Suprapubic skin (tissue), 4 donors: ENCODE measurements around the gene ERC2. TPM values are rescaled to one million over a fixed set of nuclear protein-coding genes. Genes with fewer than 3 reads are reported as not detected.

Experiments
- DNase-seq, 2 donors: peaks; one replicate each; pipeline ENCODE4 v3.0.0-alpha.2; 2019; ENCODE audit warnings: low spot score in 2 of 2
- H3K27ac ChIP-seq: fragments of 200-600 bp; sonication (generic); one replicate; pipeline ENCODE4 v1.5.1; 2019
- H3K27me3 ChIP-seq: fragments of 200-600 bp; sonication (generic); one replicate; pipeline ENCODE4 v1.5.1; 2019
- H3K36me3 ChIP-seq: fragments of 200-600 bp; sonication (generic); one replicate; pipeline ENCODE4 v1.5.1; 2019
- H3K4me1 ChIP-seq: fragments of 200-600 bp; sonication (generic); one replicate; pipeline ENCODE4 v1.5.1; 2019
- H3K4me3 ChIP-seq: fragments of 200-600 bp; sonication (generic); one replicate; pipeline ENCODE4 v1.5.1; 2019; ENCODE audit warnings: mild to moderate bottlenecking
- H3K9me3 ChIP-seq: fragments of 200-600 bp; sonication (generic); one replicate; pipeline ENCODE4 v1.5.1; 2019
- EP300 ChIP-seq: sonication (generic); formaldehyde crosslinking; IDR thresholded peaks from one replicate; pipeline ENCODE4 v1.6.1; 2017; ENCODE audit warnings: antibody characterized with exemption
- POLR2A ChIP-seq, 2 donors: fragments of 450-650 bp; IDR thresholded peaks; one replicate each; pipeline ENCODE4 v1.6.1; 2017; ENCODE audit warnings: antibody characterized with exemption in 2 of 2, mild to moderate bottlenecking in 2 of 2, moderate library complexity in 2 of 2
- POLR2AphosphoS5 ChIP-seq, 3 donors: sonication (generic); formaldehyde crosslinking; IDR thresholded peaks; one replicate each; pipeline ENCODE4 v1.6.1; 2017; ENCODE audit warnings: antibody characterized with exemption in 3 of 3
- WGBS: methylation state at CpG from one replicate; pipeline ENCODE4 v1.1.5; 2018; 5-methylcytosine and 5-hydroxymethylcytosine counted together
- total RNA-seq, 4 donors: library from RNA; depleted of rRNA; stranded (reverse); fragments of >200 nt; gene quantifications; one replicate each; pipeline ENCODE4 v1.1.0, GENCODE V29; 2016
- TF ChIP-seq, protein P1 (sequence below), 2 donors: fragments of 200-600 bp in 1 of 2; fragments of 450-650 bp in 1 of 2; sonication (generic) in 1 of 2; IDR thresholded peaks; one replicate each; pipeline ENCODE4 v1.5.1; 2016 to 2019; ENCODE audit warnings: antibody characterized with exemption in 2 of 2, mild to moderate bottlenecking in 1 of 2, moderate library complexity in 1 of 2

The ERC2 gene
- total RNA-seq, 4 donors from 2014 or later = 0.21 TPM; not detected in 3

DNA sequence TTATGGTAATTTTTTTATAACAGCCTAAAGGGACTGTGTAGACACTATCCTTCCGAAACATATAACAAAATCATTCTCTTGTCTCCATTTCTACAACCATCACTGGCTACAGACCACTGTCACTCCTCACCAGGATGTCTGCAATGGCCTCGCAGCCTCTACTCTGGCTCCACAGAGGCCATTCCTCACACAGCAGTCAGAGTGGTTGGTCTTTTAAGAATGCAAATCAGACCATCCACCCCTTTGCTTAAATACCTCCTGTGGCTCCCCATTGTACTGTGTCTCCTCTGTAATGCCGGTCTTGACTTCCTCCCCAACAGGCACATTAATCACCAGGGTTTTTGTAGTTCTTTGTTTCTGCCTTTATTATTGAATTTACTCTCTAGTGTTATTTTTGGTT, 344.8 kb downstream of the ERC2 start:
- Histone ChIP-seq H3K4me3 (no peak overlapping the region), H3K27me3 (no peaks in the 10 kb centered on the region), H3K4me1 (no peaks in the 10 kb centered on the region), H3K27ac (no peak overlapping the region), H3K36me3 (no peaks in the 10 kb centered on the region), H3K9me3 (no peaks in the 10 kb centered on the region)
- DNase-seq = no peak
- TF ChIP-seq EP300 (no peak), POLR2A (IDR thresholded peaks at IDR 0.05) (no peak), POLR2AphosphoS5 (IDR thresholded peaks at IDR 0.05) (no peak)
- TF ChIP-seq, protein P1, sequence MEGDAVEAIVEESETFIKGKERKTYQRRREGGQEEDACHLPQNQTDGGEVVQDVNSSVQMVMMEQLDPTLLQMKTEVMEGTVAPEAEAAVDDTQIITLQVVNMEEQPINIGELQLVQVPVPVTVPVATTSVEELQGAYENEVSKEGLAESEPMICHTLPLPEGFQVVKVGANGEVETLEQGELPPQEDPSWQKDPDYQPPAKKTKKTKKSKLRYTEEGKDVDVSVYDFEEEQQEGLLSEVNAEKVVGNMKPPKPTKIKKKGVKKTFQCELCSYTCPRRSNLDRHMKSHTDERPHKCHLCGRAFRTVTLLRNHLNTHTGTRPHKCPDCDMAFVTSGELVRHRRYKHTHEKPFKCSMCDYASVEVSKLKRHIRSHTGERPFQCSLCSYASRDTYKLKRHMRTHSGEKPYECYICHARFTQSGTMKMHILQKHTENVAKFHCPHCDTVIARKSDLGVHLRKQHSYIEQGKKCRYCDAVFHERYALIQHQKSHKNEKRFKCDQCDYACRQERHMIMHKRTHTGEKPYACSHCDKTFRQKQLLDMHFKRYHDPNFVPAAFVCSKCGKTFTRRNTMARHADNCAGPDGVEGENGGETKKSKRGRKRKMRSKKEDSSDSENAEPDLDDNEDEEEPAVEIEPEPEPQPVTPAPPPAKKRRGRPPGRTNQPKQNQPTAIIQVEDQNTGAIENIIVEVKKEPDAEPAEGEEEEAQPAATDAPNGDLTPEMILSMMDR (IDR thresholded peaks at IDR 0.05) = no peak
- WGBS = 84% methylated on average over 3 of the region's 3 CpGs

DNA sequence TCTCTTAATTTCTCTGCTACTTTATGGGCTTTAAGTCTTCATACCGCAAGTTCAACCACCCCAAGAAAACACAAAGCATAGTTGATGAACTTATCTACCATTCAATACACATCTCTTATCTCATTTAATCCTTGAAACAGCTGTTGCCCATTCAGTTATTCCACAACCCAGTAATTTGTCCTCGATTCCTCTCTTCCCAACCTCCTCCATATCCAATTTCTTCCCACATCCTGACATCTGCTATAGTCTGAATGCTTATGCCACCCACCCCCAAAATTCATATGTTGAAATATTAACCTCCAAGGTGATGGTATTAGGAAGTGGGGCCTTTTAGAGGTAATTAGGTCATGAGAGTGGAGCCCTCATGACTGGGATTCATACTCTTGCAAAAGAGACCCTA, 345.4 kb downstream of the ERC2 start:
- WGBS = 97% methylated on average over 2 of the region's 2 CpGs
- no peaks in the 10 kb centered on the region for H3K36me3 ChIP-seq
- no peaks in the 10 kb centered on the region for H3K4me1 ChIP-seq
- H3K4me3 ChIP-seq = no peak overlapping the region
- H3K9me3 ChIP-seq = no peaks in the 10 kb centered on the region
- no peak for DNase-seq
- no peaks in the 10 kb centered on the region for H3K27me3 ChIP-seq
- H3K27ac ChIP-seq = no peak overlapping the region
- no peak for TF ChIP-seq POLR2AphosphoS5 (IDR thresholded peaks at IDR 0.05)
- no peak for TF ChIP-seq POLR2A (IDR thresholded peaks at IDR 0.05)
- TF ChIP-seq, protein P1 (IDR thresholded peaks at IDR 0.05) = no peak
- TF ChIP-seq EP300 = no peak

DNA sequence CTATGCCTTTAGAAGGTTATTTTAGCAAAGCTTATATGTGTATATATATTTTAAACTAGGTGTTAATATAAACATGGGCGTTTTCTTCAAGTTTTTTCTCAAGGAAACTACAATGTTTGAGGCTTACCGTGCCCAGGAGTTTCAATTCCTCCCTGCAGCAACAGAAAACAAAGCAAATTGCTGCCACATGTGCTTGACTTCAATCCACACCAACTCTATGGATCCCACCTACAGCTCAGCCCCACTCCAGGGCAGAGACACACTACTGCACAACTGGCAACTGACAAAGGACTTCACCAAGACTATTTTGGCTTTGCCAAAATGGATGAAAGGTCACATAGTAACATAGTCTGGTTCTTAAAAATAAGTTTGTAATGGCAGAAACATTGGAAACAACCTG, 346.6 kb downstream of the ERC2 start:
- TF ChIP-seq EP300 = no peak
- no peak for TF ChIP-seq POLR2AphosphoS5 (IDR thresholded peaks at IDR 0.05)
- TF ChIP-seq, protein P1 (IDR thresholded peaks at IDR 0.05) = no peak
- no peak for TF ChIP-seq POLR2A (IDR thresholded peaks at IDR 0.05)
- DNase-seq = no peak
- no peak overlapping the region for H3K27ac ChIP-seq
- H3K9me3 ChIP-seq = no peaks in the 10 kb centered on the region
- no peaks in the 10 kb centered on the region for H3K27me3 ChIP-seq
- no peak overlapping the region for H3K4me3 ChIP-seq
- 71% methylated on average over 2 of the region's 2 CpGs for WGBS
- H3K4me1 ChIP-seq = no peaks in the 10 kb centered on the region
- no peaks in the 10 kb centered on the region for H3K36me3 ChIP-seq

DNA sequence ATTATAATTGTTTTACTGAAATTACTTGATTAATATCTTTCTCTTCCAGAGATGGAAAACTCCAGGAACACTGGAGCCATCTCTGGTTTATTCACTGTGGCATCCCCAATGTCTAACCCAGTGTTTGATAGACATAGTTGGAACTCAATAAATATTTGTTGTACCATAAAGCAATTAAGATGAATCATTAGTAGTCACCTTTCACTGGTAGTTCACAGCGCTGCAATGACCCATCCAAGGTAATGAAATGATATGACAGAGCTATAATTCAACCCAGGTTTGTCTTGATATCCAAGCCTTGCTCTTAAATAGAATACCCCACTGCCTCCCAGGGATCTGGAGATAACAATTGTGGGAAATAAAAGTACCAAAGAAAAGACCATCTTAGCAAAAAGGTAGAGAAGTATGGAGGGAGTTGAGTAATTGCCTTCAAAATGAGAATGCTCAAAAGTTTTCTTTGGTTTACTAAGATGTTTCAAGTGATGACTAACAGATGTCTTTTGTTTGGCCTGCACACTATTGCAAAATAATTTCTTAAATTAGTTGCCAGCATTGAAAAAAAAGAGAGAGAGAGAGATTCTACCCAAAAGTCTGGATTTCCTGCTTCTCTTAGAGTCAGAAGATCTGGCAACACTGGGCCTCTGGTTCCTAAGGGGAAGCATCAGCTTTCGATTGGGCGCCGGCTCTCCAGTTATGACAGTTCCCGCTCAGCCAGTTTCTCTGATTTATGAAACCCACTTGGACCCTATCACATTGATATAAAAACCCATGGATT, 348.5 kb downstream of the ERC2 start:
- Histone ChIP-seq H3K9me3 (peaks cover 3% of the 10 kb centered on the region), H3K36me3 (no peaks in the 10 kb centered on the region), H3K4me3 (no peak overlapping the region), H3K27me3 (no peaks in the 10 kb centered on the region), H3K4me1 (no peaks in the 10 kb centered on the region), H3K27ac (no peak overlapping the region)
- 77% methylated on average over 5 of the region's 5 CpGs for WGBS
- DNase-seq = peak; percentile 68 to 79
- TF ChIP-seq, protein P1 (IDR thresholded peaks at IDR 0.05) = no peak
- no peak for TF ChIP-seq POLR2AphosphoS5 (IDR thresholded peaks at IDR 0.05)
- TF ChIP-seq EP300 = no peak
- TF ChIP-seq POLR2A (IDR thresholded peaks at IDR 0.05) = no peak

DNA sequence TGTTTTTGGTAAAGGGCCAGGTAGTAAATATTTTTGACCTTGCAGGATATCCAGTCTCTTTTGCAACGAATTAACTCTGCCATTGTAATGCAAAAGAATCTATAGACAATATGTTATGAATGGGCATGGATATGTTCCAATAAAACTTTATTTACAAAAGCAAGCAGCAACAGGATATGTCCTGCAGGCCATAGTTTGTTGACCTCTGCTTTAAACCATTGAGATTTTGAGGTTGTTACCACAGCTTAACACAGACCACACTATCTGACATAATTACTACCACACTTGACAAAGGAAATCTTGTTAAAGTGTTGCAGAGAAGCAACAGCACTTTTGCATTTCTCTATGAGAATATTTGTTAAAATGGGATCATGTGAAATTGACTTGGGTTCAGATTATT, 349.3 kb downstream of the ERC2 start:
- 12% methylated on average over 1 of the region's 1 CpG for WGBS
- H3K27me3 ChIP-seq = no peaks in the 10 kb centered on the region
- TF ChIP-seq, protein P1 (IDR thresholded peaks at IDR 0.05) = no peak
- no peak overlapping the region for H3K4me3 ChIP-seq
- no peaks in the 10 kb centered on the region for H3K36me3 ChIP-seq
- H3K9me3 ChIP-seq = peaks cover 5% of the 10 kb centered on the region
- H3K27ac ChIP-seq = no peak overlapping the region
- no peaks in the 10 kb centered on the region for H3K4me1 ChIP-seq
- no peak for DNase-seq
